Adrenal gland (tissue), 5 donors: ENCODE data around the gene GOLGA7B.

Source experiments
- CTCF ChIP-seq, 6 experiments: fragments of 450-650 bp in 4 of 6; fragments of 200-600 bp in 2 of 6; sonication (generic) in 1 of 6; IDR thresholded peaks; 1 replicate in 5 of 6; 2 replicates in 1 of 6; pipeline versions ENCODE4 v1.5.1 to v1.8.0; 2016 to 2021; ENCODE audit warnings: antibody characterized with exemption in 6 of 6, mild to moderate bottlenecking in 2 of 6, moderate library complexity in 1 of 6
- POLR2A ChIP-seq, 2 donors: fragments of 450-650 bp; IDR thresholded peaks; one replicate each; pipeline ENCODE4 v1.6.1; 2017; ENCODE audit warnings: antibody characterized with exemption in 2 of 2, mild to moderate bottlenecking in 2 of 2, moderate library complexity in 1 of 2
- donor health status: DM: no; HTN: no; CAD: no.

DNA sequence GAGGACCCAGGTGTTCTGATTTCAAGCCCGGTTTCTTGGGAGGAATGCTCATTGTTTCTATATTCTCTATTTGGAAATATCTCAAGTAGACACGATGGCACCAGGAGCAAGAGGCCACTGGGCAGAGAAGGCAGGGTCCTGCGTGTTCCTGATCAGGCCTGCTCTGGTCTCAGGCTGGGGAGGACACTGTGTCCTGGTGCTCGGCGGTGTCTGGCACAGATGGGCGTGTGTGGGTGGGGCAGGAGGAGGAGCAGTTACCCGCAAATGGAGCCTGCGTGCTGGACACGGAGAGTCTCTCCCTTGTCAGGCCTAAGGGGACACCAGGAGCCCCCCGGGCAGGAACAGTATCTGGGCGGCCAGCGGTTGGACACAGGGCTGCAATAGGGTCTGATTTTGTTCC is 25.9 kb upstream of the GOLGA7B start:
- TF ChIP-seq CTCF (IDR thresholded peaks at IDR 0.05) (no peak), POLR2A (IDR thresholded peaks at IDR 0.05) (no peak)
